IMR-90 (cell line): ENCODE measurements around the gene ASB14. TPM values are rescaled to one million over a fixed set of nuclear protein-coding genes. Genes with fewer than 3 reads are reported as not detected.

Experiments used
- ATAC-seq: fragments of 200-7000 bp; cut with Tn5 transposase; 2 replicates; pipeline ENCODE4 v1.9.1; 2020; ENCODE audit warnings: low read depth, mild to moderate bottlenecking, moderate library complexity
- BruUV-seq: library from RNA; stranded (reverse); fragments of 400-500 nt; replicated peaks from 2 replicates; lab custom pipeline; 2021; lab: Mats Ljungman, UMichigan
- CTCF ChIA-PET: fragments of 300-600 bp; formaldehyde crosslinking; extraction: SDS; loops from one replicate; lab custom pipeline; 2021; ENCODE audit warnings: antibody characterized with exemption; lab: Yijun Ruan, JAX
- POLR2A ChIA-PET: fragments of 300-600 bp; sonication (Branson Sonifier 250); formaldehyde crosslinking; loops from one replicate; lab custom pipeline; 2022; ENCODE audit warnings: antibody characterized with exemption; ENCODE audit not compliant: unreplicated experiment; lab: Charles Lee
- DNase-seq: peaks from one replicate; pipeline ENCODE4 v3.0.0; 2013
- H2AFZ ChIP-seq: replicated peaks from 2 replicates; pipeline ENCODE3; 2013; ENCODE audit warnings: low read length, mild to moderate bottlenecking; ENCODE audit not compliant: poor library complexity
- H2AK5ac ChIP-seq: 2 replicates; pipeline ENCODE4 v1.6.1; 2013; ENCODE audit warnings: low read depth, low read length, inconsistent platforms
- H2AK9ac ChIP-seq: replicated peaks from 2 replicates; pipeline ENCODE3; 2013; ENCODE audit warnings: mild to moderate bottlenecking, low read depth, low read length, moderate library complexity; ENCODE audit not compliant: poor library complexity
- H2BK120ac ChIP-seq: 2 replicates; pipeline ENCODE4 v1.6.1; 2013; ENCODE audit warnings: low read depth, low read length, inconsistent platforms
- H2BK15ac ChIP-seq: 3 replicates; pipeline ENCODE4 v1.6.1; 2013; ENCODE audit warnings: low read depth, low read length, inconsistent platforms
- H2BK20ac ChIP-seq: 2 replicates; pipeline ENCODE4 v1.6.1; 2013; ENCODE audit warnings: low read depth, mild to moderate bottlenecking, inconsistent platforms, low read length, moderate library complexity
- H2BK5ac ChIP-seq: 2 replicates; pipeline ENCODE4 v1.6.1; 2013; ENCODE audit warnings: mild to moderate bottlenecking, low read depth, low read length, inconsistent platforms; ENCODE audit not compliant: poor library complexity, severe bottlenecking
- H3K14ac ChIP-seq: replicated peaks from 2 replicates; pipeline ENCODE4 v1.6.1; 2013; ENCODE audit warnings: low read depth, low read length, inconsistent platforms
- H3K18ac ChIP-seq: 2 replicates; pipeline ENCODE4 v1.6.1; 2013; ENCODE audit warnings: low read depth, low read length, control low read depth
- H3K23ac ChIP-seq: 2 replicates; pipeline ENCODE4 v1.6.1; 2013; ENCODE audit warnings: low read depth, low read length, inconsistent platforms
- H3K27ac ChIP-seq: 2 replicates; pipeline ENCODE4 v1.5.1; 2013; ENCODE audit warnings: mild to moderate bottlenecking, control low read depth, low read length; ENCODE audit not compliant: insufficient read depth
- H3K27me3 ChIP-seq: 2 replicates; pipeline ENCODE4 v1.6.1; 2013; ENCODE audit warnings: low read length; ENCODE audit not compliant: control insufficient read depth, insufficient read depth
- H3K36me3 ChIP-seq: 2 replicates; pipeline ENCODE4 v1.6.1; 2013; ENCODE audit warnings: low read length, mixed read lengths; ENCODE audit not compliant: control insufficient read depth, insufficient read depth
- H3K4ac ChIP-seq: 2 replicates; pipeline ENCODE4 v1.6.1; 2013; ENCODE audit warnings: low read depth, low read length, inconsistent platforms
- H3K4me1 ChIP-seq: 2 replicates; pipeline ENCODE4 v1.6.1; 2013; ENCODE audit warnings: low read length, mixed read lengths; ENCODE audit not compliant: control insufficient read depth, insufficient read depth
- H3K4me2 ChIP-seq: 2 replicates; pipeline ENCODE4 v1.6.1; 2013; ENCODE audit warnings: low read depth, mild to moderate bottlenecking, control low read depth, low read length, moderate library complexity
- H3K4me3 ChIP-seq: 2 replicates; pipeline ENCODE4 v1.5.1; 2013; ENCODE audit warnings: low read depth, mild to moderate bottlenecking, control low read depth, low read length, moderate library complexity; ENCODE audit not compliant: insufficient read depth
- H3K56ac ChIP-seq: 2 replicates; pipeline ENCODE4 v1.6.1; 2013; ENCODE audit warnings: low read length, inconsistent platforms; ENCODE audit not compliant: insufficient read depth; ENCODE audit errors: extremely low read depth
- H3K79me1 ChIP-seq, 2 experiments: 2 replicates each; pipeline ENCODE4 v1.6.1; 2013; ENCODE audit warnings: low read length in 2 of 2, inconsistent platforms in 1 of 2, low read depth in 1 of 2
- H3K9ac ChIP-seq: 2 replicates; pipeline ENCODE4 v1.6.1; 2013; ENCODE audit warnings: low read depth, low read length, control low read depth
- H3K9me1 ChIP-seq: 2 replicates; pipeline ENCODE4 v1.6.1; 2013; ENCODE audit warnings: low read length, inconsistent platforms; ENCODE audit not compliant: insufficient read depth
- H3K9me3 ChIP-seq: 2 replicates; pipeline ENCODE4 v1.6.1; 2013; ENCODE audit warnings: low read length; ENCODE audit not compliant: control insufficient read depth, insufficient read depth
- H4K20me1 ChIP-seq: 2 replicates; pipeline ENCODE4 v1.6.1; 2013; ENCODE audit warnings: low read length, inconsistent platforms; ENCODE audit not compliant: insufficient read depth
- H4K5ac ChIP-seq: 2 replicates; pipeline ENCODE4 v1.6.1; 2013; ENCODE audit warnings: mild to moderate bottlenecking, low read depth, low read length, control low read depth
- H4K8ac ChIP-seq, 2 experiments: 2 replicates each; pipeline ENCODE4 v1.6.1; 2013; ENCODE audit warnings: low read depth in 2 of 2, low read length in 2 of 2, control low read depth in 1 of 2, inconsistent platforms in 1 of 2
- H4K91ac ChIP-seq: 2 replicates; pipeline ENCODE4 v1.6.1; 2013; ENCODE audit warnings: low read depth, low read length, inconsistent platforms; ENCODE audit not compliant: insufficient read depth
- BHLHE40 ChIP-seq: fragments of 150-350 bp; IDR thresholded peaks from 2 replicates; pipeline ENCODE4 v1.6.1; 2016; ENCODE audit warnings: mild to moderate bottlenecking, low read depth, low read length
- CHD1 ChIP-seq: IDR thresholded peaks from 2 replicates; pipeline ENCODE4 v1.6.1; 2012; ENCODE audit warnings: low read depth, low read length, improper control_type of control experiment
- FOS ChIP-seq: fragments of 150-350 bp; IDR thresholded peaks from 2 replicates; pipeline ENCODE4 v1.6.1; 2016; ENCODE audit warnings: low read depth, low read length
- MAFK ChIP-seq: IDR thresholded peaks from 2 replicates; pipeline ENCODE4 v1.6.1; 2012; ENCODE audit warnings: low read depth, low read length, improper control_type of control experiment
- MAZ ChIP-seq: IDR thresholded peaks from 2 replicates; pipeline ENCODE4 v1.6.1; 2012; ENCODE audit warnings: low read depth, mild to moderate bottlenecking, low read length, improper control_type of control experiment, moderate library complexity, borderline replicate concordance
- NFE2L2 ChIP-seq: fragments of 150-350 bp; IDR thresholded peaks from 2 replicates; pipeline ENCODE4 v1.6.1; 2016; ENCODE audit warnings: low read depth, mild to moderate bottlenecking, low read length
- POLR2A ChIP-seq: IDR thresholded peaks from 2 replicates; pipeline ENCODE4 v1.6.1; 2012; ENCODE audit warnings: mild to moderate bottlenecking, low read depth, low read length
- RAD21 ChIP-seq: IDR thresholded peaks from 2 replicates; pipeline ENCODE4 v1.6.1; 2012; ENCODE audit warnings: low read length, improper control_type of control experiment
- RCOR1 ChIP-seq: IDR thresholded peaks from 2 replicates; pipeline ENCODE4 v1.6.1; 2012; ENCODE audit warnings: mild to moderate bottlenecking, low read length, improper control_type of control experiment; ENCODE audit not compliant: insufficient replicate concordance
- RFX5 ChIP-seq: IDR thresholded peaks from 2 replicates; pipeline ENCODE4 v1.8.0; 2012; ENCODE audit warnings: low read depth, mild to moderate bottlenecking, low read length, moderate library complexity
- SMC3 ChIP-seq: fragments of 150-350 bp; IDR thresholded peaks from 2 replicates; pipeline ENCODE4 v1.6.1; 2016; ENCODE audit warnings: low read depth, mild to moderate bottlenecking, antibody characterized with exemption, low read length, moderate library complexity
- WGBS, 2 experiments: methylation state at CpG; one replicate each; pipeline versions ENCODE4 v1.1.5 to v1.1.7; 2013; ENCODE audit warnings: missing lambda C conversion rate in 2 of 2; ENCODE audit not compliant: insufficient read length in 1 of 2; ENCODE audit errors: extremely low coverage in 2 of 2; 5-methylcytosine and 5-hydroxymethylcytosine counted together
- dilution Hi-C: fragments of 300-500 bp; cut with HindIII; formaldehyde crosslinking; loops from one replicate; pipeline ENCODE4 v1.14.3; 2018; ENCODE audit warnings: low sequenced_read_pairs; ENCODE audit not compliant: unreplicated experiment
- in situ Hi-C: fragments of 300-500 bp; cut with MboI; formaldehyde crosslinking; loops from 3 replicates; pipeline ENCODE4 v1.14.3; 2019; ENCODE audit warnings: low sequenced_read_pairs, inconsistent platforms, mixed read lengths
- intact Hi-C: fragments of 100-400 bp; cut with micrococcal nuclease; formaldehyde crosslinking; loops from 2 replicates; pipeline ENCODE4 v1.10.0; 2022
- polyA plus RNA-seq, 3 experiments: library from polyadenylated mRNA; depleted of rRNA; stranded (reverse); fragments of >200 nt; gene quantifications; 2 replicates each; pipeline ENCODE4 v1.2.3, GENCODE V29; 2012; ENCODE audit warnings: low replicate concordance in 1 of 3
- total RNA-seq: library from RNA; depleted of rRNA; stranded (reverse); fragments of >200 nt; gene quantifications from 2 replicates; pipeline ENCODE4 v1.2.3, GENCODE V29; 2012
- TF ChIP-seq, protein P1 (sequence below): fragments of 150-350 bp; IDR thresholded peaks from 2 replicates; pipeline ENCODE4 v1.6.1; 2016; ENCODE audit warnings: low read depth, mild to moderate bottlenecking, low read length, moderate library complexity, borderline replicate concordance
- TF ChIP-seq, protein P2 (sequence below): fragments of 150-350 bp; IDR thresholded peaks from 2 replicates; pipeline ENCODE4 v1.6.1; 2017; ENCODE audit warnings: mild to moderate bottlenecking, antibody characterized with exemption, low read length, low read depth
- TF ChIP-seq, protein P3 (sequence below): conservative IDR thresholded peaks from 2 replicates; pipeline ENCODE4 v1.5.1; 2012; ENCODE audit warnings: mild to moderate bottlenecking, low read depth, low read length, improper control_type of control experiment

The ASB14 gene
- total and polyA plus RNA-seq, 2 of the 4 experiments (the other 2 are of a cell fraction) = not detected

DNA sequence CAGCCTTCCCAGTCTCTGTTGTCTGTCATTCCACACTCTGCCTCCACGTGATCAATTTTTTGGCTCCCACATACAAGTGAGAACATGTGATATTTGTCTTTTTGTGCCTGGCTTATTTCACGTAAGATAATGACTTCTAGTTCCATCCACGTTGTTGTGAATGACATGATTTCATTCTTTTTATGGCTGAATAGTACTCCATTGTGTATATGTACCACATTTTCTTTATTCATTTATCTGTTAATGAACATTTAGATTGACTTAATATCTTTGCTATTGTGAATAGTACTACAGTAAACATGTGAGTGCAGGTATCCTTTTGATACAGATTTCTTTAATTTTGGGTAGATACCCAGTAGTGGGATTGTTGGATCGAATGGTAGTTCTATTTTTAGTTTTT lies 31.4 kb downstream of the ASB14 start:
- in situ Hi-C loops (no loop called here), dilution Hi-C loops (no loop called here), intact Hi-C loops (loop anchor here (10.0 kb wide), 1 partner anchor 784 kb away; no protein-coding TSS in a partner anchor)
- Histone ChIP-seq H3K27ac (no peak overlapping the region), H3K9me1 (no peaks in the 10 kb centered on the region), H4K8ac (no peak overlapping the region), H2BK20ac (no peak overlapping the region), H3K18ac (no peak overlapping the region), H2BK15ac (no peak overlapping the region), H3K23ac (no peak overlapping the region), H4K91ac (no peak overlapping the region), H3K56ac (no peak overlapping the region), H2AFZ (no peak overlapping the region), H2AK5ac (no peak overlapping the region), H3K4me3 (no peak overlapping the region), H2AK9ac (no peak overlapping the region), H4K20me1 (no peaks in the 10 kb centered on the region), H3K14ac (no peak overlapping the region), H3K4ac (no peak overlapping the region), H3K9ac (no peak overlapping the region), H3K36me3 (peaks cover 23% of the 10 kb centered on the region), H3K4me1 (no peaks in the 10 kb centered on the region), H2BK120ac (no peak overlapping the region), H3K9me3 (no peaks in the 10 kb centered on the region), H2BK5ac (no peak overlapping the region), H3K4me2 (no peak overlapping the region), H3K27me3 (no peaks in the 10 kb centered on the region), H3K79me1 (no peaks in the 10 kb centered on the region), H4K5ac (no peak overlapping the region)
- no TSS peak for BruUV-seq
- no CpG with 5 or more reads among the region's 4 CpGs for WGBS, 2 experiments
- ATAC-seq = no peak
- ChIA-PET POLR2A (no interaction called here), CTCF (no interaction called here)
- no peak for DNase-seq
- TF ChIP-seq CHD1 (no peak), SMC3 (no peak), RCOR1 (no peak), MAFK (no peak), NFE2L2 (no peak), BHLHE40 (no peak), RAD21 (no peak), POLR2A (no peak), FOS (no peak), MAZ (no peak), RFX5 (no peak)
- TF ChIP-seq, protein P1, sequence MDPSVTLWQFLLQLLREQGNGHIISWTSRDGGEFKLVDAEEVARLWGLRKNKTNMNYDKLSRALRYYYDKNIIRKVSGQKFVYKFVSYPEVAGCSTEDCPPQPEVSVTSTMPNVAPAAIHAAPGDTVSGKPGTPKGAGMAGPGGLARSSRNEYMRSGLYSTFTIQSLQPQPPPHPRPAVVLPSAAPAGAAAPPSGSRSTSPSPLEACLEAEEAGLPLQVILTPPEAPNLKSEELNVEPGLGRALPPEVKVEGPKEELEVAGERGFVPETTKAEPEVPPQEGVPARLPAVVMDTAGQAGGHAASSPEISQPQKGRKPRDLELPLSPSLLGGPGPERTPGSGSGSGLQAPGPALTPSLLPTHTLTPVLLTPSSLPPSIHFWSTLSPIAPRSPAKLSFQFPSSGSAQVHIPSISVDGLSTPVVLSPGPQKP = no peak
- TF ChIP-seq, protein P2, sequence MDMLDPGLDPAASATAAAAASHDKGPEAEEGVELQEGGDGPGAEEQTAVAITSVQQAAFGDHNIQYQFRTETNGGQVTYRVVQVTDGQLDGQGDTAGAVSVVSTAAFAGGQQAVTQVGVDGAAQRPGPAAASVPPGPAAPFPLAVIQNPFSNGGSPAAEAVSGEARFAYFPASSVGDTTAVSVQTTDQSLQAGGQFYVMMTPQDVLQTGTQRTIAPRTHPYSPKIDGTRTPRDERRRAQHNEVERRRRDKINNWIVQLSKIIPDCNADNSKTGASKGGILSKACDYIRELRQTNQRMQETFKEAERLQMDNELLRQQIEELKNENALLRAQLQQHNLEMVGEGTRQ = no peak
- TF ChIP-seq, protein P3, sequence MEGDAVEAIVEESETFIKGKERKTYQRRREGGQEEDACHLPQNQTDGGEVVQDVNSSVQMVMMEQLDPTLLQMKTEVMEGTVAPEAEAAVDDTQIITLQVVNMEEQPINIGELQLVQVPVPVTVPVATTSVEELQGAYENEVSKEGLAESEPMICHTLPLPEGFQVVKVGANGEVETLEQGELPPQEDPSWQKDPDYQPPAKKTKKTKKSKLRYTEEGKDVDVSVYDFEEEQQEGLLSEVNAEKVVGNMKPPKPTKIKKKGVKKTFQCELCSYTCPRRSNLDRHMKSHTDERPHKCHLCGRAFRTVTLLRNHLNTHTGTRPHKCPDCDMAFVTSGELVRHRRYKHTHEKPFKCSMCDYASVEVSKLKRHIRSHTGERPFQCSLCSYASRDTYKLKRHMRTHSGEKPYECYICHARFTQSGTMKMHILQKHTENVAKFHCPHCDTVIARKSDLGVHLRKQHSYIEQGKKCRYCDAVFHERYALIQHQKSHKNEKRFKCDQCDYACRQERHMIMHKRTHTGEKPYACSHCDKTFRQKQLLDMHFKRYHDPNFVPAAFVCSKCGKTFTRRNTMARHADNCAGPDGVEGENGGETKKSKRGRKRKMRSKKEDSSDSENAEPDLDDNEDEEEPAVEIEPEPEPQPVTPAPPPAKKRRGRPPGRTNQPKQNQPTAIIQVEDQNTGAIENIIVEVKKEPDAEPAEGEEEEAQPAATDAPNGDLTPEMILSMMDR = no peak
